Activated T-cell treated with anti-CD3 and anti-CD28 coated beads for 4 hours (primary cell): ENCODE results near the gene CASP10.
A peak's percentile ranks its signal among the peaks of the same experiment; 100 is the strongest.
"Not testable (repeated sequence)": the region's sequence is repeated elsewhere in the genome, so short reads cannot be mapped to it uniquely, and the experiment has no call there.

Experiments
- DNase-seq: peaks from one replicate; pipeline ENCODE4 v3.0.0-alpha.2; 2020

Gene CASP10, protein sequence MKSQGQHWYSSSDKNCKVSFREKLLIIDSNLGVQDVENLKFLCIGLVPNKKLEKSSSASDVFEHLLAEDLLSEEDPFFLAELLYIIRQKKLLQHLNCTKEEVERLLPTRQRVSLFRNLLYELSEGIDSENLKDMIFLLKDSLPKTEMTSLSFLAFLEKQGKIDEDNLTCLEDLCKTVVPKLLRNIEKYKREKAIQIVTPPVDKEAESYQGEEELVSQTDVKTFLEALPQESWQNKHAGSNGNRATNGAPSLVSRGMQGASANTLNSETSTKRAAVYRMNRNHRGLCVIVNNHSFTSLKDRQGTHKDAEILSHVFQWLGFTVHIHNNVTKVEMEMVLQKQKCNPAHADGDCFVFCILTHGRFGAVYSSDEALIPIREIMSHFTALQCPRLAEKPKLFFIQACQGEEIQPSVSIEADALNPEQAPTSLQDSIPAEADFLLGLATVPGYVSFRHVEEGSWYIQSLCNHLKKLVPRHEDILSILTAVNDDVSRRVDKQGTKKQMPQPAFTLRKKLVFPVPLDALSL

DNA sequence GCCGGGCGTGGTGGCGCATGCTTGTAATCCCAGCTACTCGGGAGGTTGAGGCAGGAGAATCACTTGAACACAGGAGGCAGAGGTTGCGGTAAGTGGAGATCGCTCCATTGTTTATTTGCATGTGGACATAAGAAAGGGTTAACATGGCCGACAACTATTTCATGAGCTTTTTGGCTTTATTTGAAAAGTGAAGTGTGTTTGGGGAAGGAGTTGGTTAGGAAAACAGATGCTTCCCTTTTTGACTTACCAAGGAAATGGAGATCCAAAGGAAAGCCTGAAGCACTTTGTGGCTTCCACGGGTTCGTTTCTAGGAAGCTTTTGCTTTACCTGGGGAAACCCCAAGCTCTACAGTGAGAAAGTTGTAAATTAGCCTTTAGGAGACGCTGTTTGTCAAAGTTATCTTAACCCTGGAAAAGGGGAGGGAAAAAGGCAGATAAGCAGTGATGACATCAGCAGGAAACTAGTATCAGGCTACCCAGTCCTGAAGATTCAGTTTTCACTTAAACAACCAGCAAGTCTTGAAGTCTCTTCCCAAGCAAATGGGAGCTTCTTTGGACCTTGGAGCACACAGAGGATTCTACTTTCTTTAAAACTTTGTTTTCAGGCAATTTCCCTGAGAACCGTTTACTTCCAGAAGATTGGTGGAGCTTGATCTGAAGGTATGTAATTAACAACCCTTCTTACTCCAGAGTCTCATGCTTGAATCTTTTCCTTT is at the start of gene CASP10:
Gene CASP10, plus strand, starts transcription at position 492 of the 715 bp plus-strand sequence. CDS start 2,637 bp downstream, outside the sequence.
- peak; percentile 16 for DNase-seq

DNA sequence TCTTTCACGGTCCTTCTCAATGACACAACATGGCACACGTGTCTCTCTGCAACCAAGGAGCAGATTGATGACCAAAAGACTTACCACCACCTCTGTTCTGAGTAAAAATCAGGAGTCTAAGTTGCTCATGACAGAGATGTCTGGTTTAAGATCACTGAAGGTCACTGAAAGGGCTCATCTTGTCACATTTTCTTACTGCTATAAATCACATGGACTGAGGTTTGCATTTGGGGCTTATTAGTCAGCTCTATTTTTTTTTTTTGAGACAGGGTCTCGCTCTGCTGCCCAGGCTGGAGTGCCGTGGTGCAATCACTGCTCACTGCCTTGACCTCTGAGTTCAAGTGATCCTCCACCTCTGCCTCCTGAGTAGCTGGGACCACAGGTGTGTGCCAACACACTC is 47.6 kb upstream of the CASP10 start:
- no peak for DNase-seq

DNA sequence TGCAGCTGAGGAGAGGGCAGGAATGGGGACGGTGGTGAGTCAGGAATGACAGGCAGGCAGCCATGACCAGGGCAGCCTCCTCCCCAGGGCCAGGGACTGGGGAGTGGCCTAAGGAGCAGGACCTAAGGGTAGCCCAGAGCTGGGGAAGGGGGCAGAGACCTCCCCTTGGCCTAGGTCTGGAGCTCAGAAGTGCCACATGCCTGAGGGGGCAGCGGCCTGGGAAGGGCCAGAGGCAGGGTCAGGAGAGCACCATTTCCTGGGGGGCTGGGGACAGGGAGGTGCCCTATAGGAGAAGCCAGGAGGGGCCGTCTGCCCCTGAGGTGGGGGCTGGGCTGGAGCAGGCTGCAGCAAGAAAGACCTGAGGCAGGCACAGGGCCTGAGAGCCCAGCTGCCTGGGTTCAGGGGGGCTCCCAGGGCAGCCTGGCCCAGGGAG is 46.0 kb upstream of the CASP10 start:
- no peak for DNase-seq

DNA sequence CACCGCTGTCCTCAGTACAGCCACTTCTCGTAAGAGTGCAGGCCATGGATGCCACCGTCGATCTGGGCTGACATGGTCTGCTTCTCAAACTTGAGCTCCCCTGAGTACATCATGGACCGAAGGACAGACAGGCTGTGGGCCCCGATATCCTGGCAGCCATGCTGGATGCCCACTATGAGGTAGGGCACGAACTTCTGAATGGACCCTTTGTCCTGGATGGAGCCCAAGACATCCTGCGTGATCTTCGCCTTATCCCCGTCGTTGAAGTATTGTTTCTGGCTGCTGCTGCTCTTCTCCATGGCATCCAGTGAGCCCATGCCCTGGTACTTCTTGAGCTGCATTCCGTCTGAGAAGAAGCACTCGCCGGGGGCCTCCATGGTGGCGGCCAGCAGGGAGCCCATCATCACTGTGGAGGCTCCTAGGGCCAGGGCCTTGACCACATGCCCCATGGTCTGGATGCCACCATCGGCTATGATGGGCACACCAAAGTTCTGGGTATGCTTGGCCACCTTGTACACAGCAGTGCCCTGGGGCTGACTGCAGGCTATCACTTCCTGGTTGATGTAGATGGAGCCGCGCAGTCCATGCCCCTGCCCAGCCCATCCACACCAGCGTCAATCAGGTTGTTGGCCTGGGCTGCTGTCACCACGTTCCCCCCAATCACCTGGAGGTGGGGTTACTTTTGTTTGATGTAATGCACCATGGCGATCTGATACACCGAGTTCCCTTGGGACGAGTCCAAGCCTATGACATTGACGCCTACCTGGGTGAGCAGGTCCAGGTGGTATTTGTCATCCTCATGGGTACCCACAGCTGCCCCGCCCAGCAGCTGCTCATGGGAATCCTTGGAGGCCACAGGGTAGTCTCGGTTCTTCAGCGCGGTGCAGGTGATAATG is 45.2 kb upstream of the CASP10 start:
- no peak for DNase-seq

DNA sequence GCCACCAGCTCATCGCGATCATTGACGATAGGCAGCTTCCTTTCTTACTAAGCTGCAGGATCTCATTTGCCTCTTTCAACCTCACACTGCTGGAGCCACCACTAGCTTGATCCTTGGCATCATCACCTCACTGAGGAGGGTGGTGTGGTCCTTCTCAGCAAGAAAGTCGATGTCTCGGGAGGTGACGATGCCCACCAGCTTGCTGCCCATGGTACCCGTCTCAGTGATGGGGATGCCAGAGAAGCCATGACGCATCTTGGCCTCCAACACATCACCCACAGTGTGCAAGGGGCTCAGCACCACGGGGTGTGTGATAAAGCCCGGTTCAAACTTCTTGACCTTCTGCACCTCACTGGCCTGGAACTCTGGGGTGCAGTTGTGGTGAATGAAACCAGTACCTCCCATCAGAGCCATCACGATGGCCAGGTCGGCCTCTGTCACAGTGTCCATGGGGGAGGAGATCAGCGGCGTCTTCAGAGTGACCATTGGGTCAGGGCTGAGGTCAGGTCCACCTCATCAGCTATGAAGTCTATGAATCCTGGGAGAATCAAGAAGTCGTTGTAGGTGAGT is 44.5 kb upstream of the CASP10 start:
- DNase-seq: no peak

DNA sequence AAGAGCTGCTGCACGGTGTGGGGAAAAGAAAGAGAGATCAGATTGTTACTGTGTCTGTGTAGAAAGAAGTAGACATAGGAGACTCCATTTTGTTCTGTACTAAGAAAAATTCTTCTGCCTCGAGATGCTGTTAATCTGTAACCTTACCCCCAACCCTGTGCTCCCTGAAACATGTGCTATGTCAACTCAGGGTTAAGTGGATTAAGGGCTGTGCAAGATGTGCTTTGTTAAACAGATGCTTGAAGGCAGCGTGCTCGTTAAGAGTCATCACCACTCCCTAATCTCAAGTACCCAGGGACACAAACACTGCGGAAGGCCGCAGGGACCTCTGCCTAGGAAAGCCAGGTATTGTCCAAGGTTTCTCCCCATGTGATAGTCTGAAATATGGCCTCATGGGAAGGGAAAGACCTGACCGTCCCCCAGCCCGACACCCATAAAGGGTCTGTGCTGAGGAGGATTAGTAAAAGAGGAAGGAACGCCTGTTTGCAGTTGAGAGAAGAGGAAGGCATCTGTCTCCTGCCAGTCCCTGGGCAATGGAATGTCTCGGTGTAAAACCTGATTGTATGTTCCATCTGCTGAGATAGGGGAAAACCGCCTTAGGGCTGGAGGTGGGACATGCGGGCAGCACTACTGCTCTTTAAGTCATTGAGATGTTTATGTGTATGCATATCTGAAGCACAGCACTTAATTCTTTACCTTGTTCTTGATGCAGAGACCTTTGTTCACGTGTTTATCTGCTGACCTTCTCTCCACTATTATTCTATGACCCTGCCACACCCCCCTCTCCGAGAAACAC is 43.8 kb upstream of the CASP10 start:
- DNase-seq: not testable (repeated sequence)

DNA sequence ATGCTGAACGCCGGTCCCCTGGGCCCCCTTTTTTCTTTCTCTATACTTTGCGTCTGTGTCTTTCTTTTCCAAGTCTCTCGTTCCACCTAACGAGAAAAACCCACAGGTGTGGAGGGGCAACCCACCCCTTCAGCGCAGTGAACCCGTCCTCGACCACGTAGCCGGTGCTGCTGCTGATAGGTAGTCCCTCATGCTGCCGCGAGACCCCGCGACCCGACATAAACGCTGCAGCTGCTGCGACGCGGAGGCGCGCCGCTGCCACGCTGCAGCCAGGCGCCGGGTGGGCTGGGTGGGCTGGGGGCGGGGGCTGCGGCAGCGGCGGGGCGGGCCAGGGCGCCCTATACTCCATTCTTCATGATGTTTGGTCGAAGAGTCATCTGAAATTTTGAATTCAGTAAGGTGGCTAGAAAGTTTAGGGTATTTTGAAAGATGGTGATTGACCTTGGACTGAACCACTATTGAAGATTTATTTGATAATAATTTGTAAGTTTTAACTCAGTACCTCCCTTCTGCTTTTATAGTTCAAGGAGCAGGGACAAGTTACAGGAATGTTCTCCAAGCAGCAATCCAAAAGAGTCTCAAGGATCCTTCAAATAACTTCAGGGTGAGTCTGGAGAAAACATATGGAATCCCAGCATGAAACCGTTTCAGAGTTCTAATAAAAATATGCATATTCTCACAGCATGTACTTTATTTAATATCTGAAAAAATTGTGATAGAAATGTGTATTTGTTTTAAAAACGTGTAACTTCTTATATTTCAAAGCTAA is 42.9 kb upstream of the CASP10 start:
- DNase-seq: no peak

DNA sequence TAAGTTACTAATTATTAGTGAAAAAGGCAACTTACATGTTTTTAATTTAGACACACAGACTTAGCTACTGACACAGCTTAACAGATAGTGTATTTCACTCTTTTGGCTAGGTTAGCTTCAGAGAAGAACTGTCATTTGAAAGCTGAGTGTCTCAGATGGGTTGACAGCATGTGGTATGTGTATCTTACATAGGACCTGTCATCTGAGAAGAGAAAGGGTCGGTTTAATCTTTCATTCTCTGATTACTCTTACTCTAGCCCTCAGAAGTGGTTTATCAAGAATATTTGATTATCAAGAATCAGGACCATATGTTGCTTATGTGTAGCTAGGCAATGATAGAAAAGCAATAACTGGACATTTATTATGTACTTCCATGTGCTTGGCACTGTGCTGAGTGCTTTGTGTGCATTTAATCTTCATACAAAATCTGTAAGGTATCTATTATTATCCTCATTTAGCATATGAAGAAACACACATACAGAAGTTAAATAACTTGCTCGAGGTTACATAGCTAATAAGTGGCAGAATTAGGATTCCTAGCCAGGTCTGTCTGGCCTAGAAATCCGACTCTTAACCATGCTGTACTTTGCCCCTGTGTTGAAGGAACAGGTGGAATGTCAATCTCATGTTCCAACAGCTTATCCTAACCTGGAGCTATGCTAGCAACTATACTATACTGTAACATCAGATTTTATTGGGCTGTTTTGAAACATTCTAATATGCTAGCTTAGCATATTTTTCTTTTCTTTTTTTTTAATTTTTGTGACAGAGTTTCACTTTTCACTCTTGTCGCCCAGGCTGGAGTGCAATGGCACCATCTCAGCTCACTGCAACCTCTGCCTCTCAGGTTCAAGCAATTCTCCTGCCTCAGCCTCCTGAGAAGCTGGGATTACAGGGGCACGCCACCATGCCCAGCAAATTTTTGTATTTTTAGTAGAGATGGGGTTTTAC is 38.6 kb upstream of the CASP10 start:
- no peak for DNase-seq

DNA sequence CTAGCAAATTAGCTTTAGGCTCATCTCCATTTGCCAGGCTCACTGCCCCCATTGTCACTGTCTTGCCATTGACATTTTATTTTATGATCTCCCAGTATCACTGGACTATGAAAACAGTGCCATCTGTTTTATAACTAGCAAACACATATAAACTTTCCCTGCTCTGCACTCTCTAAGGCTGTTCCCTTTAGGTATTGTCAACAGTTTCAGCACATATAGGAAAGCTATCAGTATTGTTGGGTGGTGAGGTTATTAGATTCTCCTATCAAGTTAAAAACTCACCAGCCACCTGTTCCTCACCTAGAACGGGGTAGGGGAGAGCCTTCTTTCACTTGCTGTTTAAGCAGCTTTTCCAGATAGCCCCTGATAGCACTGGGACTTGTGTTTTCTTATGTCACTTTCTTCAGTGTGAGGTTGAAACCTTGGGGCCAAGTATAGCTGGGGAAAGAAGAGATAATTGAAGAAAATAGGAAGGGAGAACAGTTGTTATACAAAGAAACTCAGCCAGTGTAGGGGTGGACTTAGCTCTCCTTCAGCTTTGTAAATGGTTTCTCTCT is 34.4 kb upstream of the CASP10 start:
- no peak for DNase-seq

DNA sequence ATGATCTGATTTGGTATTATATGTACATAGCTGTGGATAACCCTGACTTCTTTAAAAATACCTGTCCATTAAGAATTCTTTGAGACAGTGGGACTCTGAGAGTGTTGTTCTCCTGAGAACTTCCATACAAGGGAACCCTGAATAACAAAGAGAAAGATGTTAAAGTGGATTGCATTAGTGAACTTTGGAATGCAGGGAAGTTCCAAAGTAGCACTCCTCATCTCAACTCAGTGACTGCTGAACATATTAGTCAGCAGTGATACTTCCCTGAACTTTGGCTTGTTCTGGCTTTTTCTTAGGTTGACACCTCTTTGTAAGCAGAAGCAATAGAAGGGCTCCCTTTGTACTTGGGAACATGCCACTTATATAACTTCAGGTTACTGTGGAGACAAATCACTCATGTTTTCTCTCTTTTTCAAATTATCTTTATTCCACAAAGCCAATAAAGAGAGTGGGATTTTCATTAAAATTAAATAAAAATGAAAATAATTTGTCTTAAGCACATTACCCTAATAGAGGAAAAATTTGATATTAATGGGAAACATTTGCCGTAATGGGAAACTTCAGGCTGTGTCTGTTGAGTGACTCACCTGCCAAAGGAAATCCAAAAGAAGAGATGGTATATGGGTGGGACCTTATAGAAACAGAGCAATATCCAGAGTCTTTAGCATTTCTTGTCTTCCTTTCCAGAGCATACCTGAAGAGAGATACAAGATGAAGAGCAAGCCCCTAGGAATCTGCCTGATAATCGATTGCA is 33.7 kb upstream of the CASP10 start:
- no peak for DNase-seq

DNA sequence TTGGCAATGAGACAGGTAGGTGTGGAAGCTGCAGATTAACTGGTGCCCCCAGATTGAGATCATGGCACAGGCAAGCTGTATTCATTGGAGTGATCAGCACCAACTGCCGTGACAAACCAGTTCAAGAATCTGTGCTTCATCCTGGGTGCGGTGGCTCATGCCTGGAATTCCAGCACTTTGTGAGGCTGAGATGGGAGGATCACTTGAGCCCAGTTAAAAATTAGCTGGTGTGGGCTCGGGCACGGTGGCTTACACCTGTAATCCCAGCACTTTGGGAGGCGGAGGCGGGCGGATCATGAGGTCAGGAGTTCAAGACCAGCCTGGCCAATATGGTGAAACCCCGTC is 33.1 kb upstream of the CASP10 start:
- not testable (repeated sequence) for DNase-seq

DNA sequence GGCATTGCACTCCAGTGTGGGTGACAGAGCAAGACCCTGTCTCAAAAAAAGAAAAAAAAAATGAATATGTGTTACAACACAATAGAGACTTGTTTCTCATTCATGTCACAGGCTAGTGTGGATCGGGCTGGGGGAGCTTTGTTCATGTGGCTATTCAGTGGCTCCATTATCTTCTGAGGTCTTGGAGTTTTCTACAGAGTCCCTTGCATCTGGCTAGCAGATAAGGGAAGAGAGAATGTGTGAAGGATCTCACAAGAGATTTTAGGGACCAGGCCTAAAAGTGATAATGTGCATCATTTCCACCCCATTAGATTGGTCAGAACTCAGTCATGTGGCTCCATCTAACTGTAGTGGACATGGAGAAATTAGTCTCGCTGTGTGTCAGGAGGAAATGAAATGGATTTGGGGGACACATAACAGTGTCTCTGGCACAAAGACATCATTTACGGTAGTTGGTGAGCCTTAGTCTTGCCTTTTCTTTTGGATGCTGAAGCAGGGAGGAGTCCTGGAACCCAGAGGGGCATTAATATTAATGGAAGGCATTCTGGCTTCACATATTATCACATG is 32.4 kb upstream of the CASP10 start:
- DNase-seq: no peak

DNA sequence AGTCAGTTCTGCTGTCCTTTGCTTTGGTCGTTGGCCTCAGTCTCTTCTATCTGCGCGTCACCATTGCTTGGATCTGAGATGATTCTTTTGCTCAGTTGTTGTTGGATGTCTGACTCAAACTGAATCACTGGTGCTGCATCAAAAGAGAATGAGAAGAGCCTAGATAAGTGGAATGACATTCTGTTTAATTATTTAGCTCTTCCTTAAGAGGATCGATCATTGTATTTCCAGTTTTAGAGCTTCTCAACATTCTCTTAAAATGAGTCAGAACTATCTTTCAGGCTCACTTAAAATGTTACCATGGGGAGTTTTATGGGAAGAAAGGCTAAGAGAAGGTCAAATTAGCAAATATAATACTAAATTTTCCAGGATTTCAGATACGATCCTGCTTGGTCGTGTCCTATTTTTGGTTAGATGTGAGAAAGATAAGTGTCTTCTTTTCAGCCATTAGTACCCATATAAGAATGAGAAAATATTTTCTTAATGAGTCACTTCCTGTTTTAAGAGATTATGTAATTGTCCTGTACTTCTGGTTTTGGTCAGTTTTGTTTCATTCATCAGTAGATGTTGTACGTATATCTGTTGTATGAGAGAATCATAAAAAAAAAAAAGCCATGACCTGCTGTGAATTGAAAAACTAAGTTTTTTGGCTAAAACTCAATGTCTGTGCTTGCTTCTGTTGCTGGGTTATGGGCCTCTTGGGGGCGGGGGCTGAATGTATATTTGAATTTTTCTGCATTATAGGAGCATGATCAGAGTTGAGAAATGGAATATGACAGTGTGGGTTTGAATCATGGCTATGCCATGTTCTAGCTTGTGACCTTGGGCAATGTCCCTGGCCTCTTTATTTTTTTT is 31.6 kb upstream of the CASP10 start:
- no peak for DNase-seq

DNA sequence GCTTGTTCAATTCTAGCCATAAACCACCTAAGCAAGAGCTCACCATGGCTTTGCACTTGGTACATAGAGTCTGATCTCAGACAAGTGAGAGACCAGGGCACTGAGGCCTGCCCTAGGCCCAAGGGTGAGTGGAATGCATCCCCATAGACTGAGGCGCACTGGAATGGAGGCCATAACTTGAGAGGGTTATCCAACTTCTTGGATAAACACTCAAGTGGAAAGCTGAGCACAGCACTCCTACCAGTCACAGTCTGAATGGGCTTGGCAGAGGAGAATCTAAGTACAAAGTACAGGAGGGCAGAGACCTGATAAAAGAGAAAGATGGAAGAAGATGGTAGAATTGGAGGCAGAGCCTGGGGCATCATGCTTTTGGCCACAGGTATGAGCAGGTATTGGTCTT is 30.4 kb upstream of the CASP10 start:
- no peak for DNase-seq

DNA sequence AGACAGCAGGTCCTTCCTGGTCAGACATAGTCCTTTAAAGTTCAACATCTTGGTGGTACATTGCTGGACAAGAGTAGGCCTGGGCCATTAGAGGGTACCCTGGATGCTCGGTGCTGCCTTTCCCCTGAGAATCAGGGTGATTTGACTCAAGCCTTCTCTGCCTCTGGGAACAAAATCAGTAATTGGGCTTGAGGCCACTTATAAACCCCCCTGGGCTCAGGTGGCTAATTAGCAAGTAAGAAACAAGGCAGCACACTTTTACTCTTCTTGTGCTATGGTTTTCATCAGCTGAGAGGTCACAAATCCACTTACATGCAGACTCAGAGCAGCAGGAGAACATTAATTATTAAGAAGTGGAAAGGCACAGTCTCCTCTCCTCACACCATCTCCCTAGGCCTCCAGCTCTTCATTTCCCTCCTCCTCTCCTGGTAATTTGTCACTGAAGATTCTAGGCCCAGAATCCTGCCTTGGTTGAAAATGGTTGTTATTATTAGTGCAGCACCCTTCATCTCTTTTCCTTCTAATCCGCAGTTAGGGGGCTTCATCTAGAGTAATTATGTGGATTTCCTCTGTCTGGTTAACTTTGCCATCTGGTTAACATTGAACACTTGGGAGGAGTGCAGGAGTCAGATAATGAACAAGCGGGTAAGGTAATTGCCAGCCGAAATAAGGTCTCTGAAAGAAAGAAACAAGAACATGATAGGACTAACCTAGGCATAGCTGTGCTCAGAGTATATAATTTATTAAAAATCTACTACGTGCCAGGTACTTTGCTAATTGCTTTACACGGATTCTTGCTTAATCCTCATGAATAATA is 29.7 kb upstream of the CASP10 start:
- no peak for DNase-seq

DNA sequence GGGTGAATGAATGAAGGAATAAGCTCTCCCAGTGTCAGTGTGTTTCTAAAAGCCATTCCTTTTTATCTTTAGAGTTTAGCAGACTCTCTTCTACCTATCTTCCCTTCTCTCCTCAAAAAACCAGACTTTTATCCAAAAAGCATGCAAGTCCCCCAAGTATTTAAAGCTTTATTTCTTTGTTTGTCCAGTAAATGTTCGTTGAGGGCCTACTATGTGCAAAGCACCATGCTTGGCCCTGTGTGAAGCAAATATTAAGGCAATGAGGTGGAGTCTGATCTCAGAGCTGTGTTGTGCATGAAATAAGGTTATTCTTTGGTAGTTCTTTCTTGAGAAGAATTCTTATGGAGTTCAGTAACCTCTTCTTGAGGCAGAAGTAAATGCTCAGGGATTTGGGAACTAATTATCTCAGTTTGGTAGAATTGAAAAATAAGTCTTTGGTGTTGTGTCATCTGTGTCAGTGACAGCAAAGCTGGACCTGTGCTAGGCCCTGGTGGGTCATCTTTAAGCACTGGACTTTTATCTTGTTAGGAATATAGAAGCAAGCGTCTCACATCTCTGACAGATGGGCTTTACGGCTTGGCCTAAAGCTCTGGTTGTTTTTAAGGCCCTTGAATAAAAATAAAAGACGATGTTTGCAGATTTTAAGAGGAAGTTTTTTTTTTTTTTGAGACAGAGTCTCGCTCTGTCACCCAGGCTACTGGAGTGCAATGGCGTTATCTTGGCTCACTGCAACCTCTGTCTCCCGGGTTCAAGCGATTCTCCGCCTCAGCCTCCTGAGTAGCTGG is 28.1 kb upstream of the CASP10 start:
- DNase-seq: no peak
